ENCODE results near the gene SUPT20HL1. TPM values are rescaled to one million over a fixed set of nuclear protein-coding genes. Genes with fewer than 3 reads are reported as not detected.
"Not testable (repeated sequence)": the region's sequence is repeated elsewhere in the genome, so short reads cannot be mapped to it uniquely, and the experiment has no call there.

Gene SUPT20HL1
- total RNA-seq, 4 donors from 2014 or later, result 0.14 TPM; not detected in 3

DNA sequence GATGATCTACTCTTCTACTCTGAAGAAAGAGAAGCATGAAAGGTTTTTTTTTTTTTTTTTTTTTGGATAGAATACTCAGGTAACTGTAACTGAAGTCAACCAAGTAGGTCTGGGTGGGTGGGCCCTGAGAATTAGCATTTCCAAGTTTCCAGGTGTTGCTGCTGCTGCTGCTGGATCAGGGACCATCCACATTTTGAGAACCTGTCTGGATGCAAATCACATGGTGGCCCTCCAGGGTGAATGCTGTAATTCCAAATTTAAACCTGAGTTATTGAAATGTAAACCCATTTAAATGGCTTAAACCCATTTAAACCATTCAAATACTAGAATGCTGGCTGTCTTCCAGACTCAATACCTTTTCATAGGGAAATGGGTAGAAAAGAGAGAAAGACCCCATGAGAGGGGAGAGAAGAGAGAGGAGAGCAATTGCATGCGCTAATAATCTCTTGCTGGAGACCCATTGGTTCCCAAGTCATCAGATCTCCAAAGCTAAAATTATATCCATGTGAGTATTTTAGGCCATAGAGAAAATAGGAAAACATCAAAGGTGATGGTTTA lies 17.6 kb downstream of the SUPT20HL1 start:
- Histone ChIP-seq H3K27me3 (no peaks in the 10 kb centered on the region), H3K4me3 (no peak overlapping the region), H3K4me1 (no peaks in the 10 kb centered on the region), H3K36me3 (no peaks in the 10 kb centered on the region), H3K9me3 (no peaks in the 10 kb centered on the region), H3K27ac (no peak overlapping the region)
- in situ Hi-C loops (cut with MboI; ENCODE audit: low pct_ligation_motif_present in 1 of 4, low pct_unique_long_range_greater_than_20kb in 1 of 4, low sequenced_read_pairs in 3 of 4) (no loop called here), intact Hi-C loops (cut with DNase I; ENCODE audit: low total_unique reads) (no loop called here)
- 61% methylated on average over 1 of the region's 1 CpG; no CpG with 5 or more reads in 1 of the 2 donors for WGBS, 2 donors (ENCODE audit: low coverage in 1 of 2)
- no peak for DNase-seq
- TF ChIP-seq POLR2A (IDR thresholded peaks at IDR 0.05) (no peak), POLR2AphosphoS5 (IDR thresholded peaks at IDR 0.05) (no peak), EP300 (IDR thresholded peaks at IDR 0.05; ENCODE audit: low read depth) (no peak)
- TF ChIP-seq, protein P1, sequence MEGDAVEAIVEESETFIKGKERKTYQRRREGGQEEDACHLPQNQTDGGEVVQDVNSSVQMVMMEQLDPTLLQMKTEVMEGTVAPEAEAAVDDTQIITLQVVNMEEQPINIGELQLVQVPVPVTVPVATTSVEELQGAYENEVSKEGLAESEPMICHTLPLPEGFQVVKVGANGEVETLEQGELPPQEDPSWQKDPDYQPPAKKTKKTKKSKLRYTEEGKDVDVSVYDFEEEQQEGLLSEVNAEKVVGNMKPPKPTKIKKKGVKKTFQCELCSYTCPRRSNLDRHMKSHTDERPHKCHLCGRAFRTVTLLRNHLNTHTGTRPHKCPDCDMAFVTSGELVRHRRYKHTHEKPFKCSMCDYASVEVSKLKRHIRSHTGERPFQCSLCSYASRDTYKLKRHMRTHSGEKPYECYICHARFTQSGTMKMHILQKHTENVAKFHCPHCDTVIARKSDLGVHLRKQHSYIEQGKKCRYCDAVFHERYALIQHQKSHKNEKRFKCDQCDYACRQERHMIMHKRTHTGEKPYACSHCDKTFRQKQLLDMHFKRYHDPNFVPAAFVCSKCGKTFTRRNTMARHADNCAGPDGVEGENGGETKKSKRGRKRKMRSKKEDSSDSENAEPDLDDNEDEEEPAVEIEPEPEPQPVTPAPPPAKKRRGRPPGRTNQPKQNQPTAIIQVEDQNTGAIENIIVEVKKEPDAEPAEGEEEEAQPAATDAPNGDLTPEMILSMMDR (IDR thresholded peaks at IDR 0.05), result no peak

DNA sequence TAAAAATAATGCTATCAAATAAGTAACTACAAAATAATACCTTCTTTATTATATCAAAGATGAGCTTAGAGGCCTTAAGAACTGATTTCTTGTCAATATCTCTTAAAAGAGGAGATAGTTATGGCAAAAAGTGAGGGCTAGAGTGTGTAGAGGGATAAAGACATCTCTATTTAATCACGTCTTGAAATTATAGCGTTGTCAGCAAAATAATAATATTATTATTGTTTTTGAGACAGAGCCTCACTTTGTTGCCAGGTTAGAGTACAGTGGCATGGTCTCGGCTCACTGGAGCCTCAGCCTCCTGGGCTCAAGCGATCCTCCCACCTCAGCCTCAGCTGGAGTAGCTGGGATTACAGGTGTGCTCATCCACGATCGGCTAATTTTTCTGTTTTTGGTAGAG lies 18.3 kb downstream of the SUPT20HL1 start:
- no peaks in the 10 kb centered on the region for H3K9me3 ChIP-seq
- in situ Hi-C loops (cut with MboI; ENCODE audit: low pct_ligation_motif_present in 1 of 4, low pct_unique_long_range_greater_than_20kb in 1 of 4, low sequenced_read_pairs in 3 of 4), result no loop called here
- intact Hi-C loops (cut with DNase I; ENCODE audit: low total_unique reads), result no loop called here
- no peak overlapping the region for H3K4me3 ChIP-seq
- no peaks in the 10 kb centered on the region for H3K27me3 ChIP-seq
- no peak for DNase-seq
- TF ChIP-seq EP300 (IDR thresholded peaks at IDR 0.05; ENCODE audit: low read depth) (no peak), POLR2AphosphoS5 (IDR thresholded peaks at IDR 0.05) (no peak), POLR2A (IDR thresholded peaks at IDR 0.05) (no peak)
- TF ChIP-seq, protein P1 (IDR thresholded peaks at IDR 0.05), result no peak
- H3K4me1 ChIP-seq, result no peaks in the 10 kb centered on the region
- H3K36me3 ChIP-seq, result no peaks in the 10 kb centered on the region
- H3K27ac ChIP-seq, result no peak overlapping the region
- 80 to 84% methylated on average over 2 to 6 of the region's 6 CpGs for WGBS, 2 donors (ENCODE audit: low coverage in 1 of 2)

DNA sequence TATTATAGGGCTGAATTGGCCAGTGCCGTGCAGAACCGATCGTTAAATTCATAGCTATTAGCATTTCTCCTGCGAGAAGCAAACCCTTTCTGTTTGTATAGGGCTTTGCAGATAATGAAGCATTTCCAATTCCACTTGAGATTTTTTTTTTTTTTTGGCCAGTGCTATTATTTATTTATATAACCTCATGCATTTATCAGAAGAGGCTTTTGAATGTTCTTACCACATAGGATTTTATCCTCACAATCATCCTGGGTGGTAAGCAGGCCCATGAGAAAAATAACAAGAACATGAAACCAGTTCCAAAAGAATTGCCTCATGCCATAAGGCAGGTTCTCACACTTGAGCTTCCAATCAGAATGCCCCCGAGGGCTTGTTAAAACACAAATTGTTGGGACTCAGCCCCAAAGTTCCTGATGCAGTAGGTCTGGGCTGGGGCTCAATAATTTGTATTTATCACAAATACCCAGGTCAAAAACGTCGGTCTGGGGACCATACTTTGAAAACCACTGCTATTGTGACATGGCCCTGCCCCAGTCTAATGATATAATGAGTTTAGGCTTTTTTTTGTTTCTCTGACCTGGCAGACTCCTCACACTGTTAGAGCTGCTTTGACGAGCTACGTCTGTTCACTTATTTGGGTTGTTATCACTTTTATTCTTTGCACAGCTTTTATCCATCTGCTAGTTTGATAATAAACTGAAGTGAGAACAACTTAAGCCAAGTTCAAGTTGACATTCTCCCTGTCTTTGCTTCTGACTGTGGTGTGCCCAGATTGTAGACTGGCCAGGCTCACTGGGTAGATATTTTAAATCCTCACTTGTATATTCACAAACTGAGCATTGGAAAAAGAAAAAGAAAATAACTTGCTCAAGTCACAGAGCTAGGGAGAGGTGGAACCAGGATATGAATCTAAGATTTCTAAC lies 20.1 kb downstream of the SUPT20HL1 start:
- Histone ChIP-seq H3K4me1 (no peaks in the 10 kb centered on the region), H3K27me3 (no peaks in the 10 kb centered on the region), H3K9me3 (no peaks in the 10 kb centered on the region), H3K36me3 (no peaks in the 10 kb centered on the region), H3K4me3 (no peak overlapping the region), H3K27ac (no peak overlapping the region)
- in situ Hi-C loops (cut with MboI; ENCODE audit: low pct_ligation_motif_present in 1 of 4, low pct_unique_long_range_greater_than_20kb in 1 of 4, low sequenced_read_pairs in 3 of 4) (no loop called here), intact Hi-C loops (cut with DNase I; ENCODE audit: low total_unique reads) (no loop called here)
- TF ChIP-seq, protein P1 (IDR thresholded peaks at IDR 0.05), result no peak
- no peak for TF ChIP-seq POLR2AphosphoS5 (IDR thresholded peaks at IDR 0.05)
- no peak for TF ChIP-seq EP300 (IDR thresholded peaks at IDR 0.05; ENCODE audit: low read depth)
- no peak for TF ChIP-seq POLR2A (IDR thresholded peaks at IDR 0.05)
- 62 to 67% methylated on average over 1 to 9 of the region's 9 CpGs for WGBS, 2 donors (ENCODE audit: low coverage in 1 of 2)
- DNase-seq, result no peak

DNA sequence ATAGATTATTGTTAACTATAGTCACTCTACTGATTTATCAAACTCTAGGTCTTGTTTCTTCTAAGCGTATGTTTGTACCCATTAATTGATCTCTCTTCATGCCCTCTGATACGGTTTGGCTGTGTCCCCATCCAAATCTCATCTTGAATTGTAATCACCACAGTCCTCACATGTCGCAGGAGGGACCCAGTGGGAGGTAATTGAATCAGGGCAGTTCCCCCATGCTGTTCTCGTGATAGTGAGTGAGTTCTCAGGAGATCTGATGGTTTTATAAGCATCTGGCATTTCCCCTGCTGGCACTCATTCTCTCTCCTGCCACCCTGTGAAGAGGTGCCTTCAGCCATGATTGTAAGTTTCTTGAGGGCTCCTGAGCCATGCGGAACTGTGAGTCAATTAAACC lies 21.9 kb downstream of the SUPT20HL1 start:
- 72 to 80% methylated on average over 1 to 5 of the region's 5 CpGs for WGBS, 2 donors (ENCODE audit: low coverage in 1 of 2)

More for the DNA sequence above, 21.9 kb downstream of the SUPT20HL1 start:
- in situ Hi-C loops (cut with MboI; ENCODE audit: low pct_ligation_motif_present in 1 of 4, low pct_unique_long_range_greater_than_20kb in 1 of 4, low sequenced_read_pairs in 3 of 4); DNase-seq; H3K9me3 ChIP-seq; H3K27ac ChIP-seq; H3K4me3 ChIP-seq; H3K36me3 ChIP-seq; H3K27me3 ChIP-seq; H3K4me1 ChIP-seq; intact Hi-C loops (cut with DNase I; ENCODE audit: low total_unique reads): not testable (repeated sequence)
